Activated naive CD8-positive, alpha-beta T cell treated with anti-CD3 and anti-CD28 coated beads, Interleukin-2, amount 50 U/mL, for 16 hours (primary cell): Measurements from ENCODE around the gene ANP32A.

Experiments used
- DNase-seq: peaks from one replicate; pipeline ENCODE4 v3.0.0-alpha.2; 2020; ENCODE audit warnings: low read depth, low spot score

Gene ANP32A

DNA sequence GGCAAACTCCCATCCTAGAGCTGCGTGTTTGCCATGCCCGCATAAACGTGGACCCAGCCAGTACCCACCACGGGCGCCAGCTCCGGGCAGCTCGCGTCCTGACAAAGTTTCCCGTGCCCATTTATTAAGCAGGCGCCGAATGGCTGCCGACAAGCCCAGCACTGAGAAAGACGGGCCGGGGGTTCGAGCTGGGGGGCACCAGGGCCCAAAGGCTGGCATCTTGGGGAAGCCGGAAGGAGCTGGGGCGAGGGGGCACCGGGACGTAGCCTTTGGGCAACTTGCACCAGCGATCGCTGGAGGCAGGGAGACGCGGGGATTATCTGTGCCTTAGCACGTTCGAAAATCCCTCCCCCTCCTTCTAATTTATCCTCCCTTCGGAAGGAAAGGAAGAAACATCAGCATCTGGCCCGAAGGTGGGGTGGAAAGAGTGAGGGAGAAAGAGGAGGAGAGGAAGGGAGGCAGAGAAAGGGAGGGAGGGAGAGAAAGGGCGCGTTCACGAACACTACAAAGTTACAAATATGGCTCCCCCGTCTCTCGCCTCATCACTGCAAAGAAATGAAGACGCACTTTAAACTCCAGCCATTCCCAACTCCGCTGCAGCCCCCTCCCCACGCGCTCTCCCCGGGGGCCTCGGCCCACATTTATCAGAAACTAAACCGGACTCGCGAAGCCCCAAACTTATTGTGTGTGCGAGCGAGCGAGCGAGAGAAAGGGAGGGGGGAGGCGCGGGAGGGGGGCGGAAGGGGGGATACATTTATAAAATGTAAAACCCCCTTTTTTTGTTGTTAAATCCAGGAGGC, 1.0 kb downstream of the ANP32A start:
- no peak for DNase-seq

DNA sequence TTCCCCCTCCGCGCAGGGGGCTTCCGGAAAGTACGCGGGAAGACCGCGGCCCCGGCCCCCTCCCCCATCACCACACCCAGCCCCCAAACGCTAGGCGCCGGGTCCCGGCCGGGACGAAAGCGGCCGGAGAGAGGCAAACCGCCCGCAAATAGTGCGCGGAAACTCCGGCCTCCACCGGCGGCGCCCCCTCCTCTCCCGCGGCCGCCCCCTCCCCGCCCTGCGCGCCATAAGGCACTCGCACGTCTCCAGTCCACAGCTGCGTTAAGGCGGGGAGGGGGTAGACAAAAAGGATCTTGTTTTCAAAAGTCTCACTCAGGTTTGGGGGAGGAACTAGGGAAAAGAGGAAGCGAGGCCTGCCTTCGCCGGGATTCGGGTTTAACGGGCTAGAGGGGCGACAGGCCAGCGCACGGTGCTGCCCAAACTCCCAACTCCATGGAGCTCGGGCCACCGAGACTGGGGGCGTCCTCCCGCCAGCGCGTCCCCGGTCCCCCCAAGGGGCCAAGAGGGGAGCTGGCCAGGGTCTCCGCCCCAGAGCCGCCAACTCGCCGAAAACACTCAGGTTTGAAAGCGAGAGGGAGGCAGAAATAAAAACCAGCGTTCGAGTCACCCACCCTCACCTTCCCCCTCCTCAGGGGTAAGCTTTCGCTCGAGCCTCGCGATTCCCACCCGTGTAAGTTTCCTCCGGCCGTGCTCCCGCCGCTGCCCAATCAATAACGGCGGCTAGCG, 1.8 kb downstream of the ANP32A start:
- DNase-seq = no peak

DNA sequence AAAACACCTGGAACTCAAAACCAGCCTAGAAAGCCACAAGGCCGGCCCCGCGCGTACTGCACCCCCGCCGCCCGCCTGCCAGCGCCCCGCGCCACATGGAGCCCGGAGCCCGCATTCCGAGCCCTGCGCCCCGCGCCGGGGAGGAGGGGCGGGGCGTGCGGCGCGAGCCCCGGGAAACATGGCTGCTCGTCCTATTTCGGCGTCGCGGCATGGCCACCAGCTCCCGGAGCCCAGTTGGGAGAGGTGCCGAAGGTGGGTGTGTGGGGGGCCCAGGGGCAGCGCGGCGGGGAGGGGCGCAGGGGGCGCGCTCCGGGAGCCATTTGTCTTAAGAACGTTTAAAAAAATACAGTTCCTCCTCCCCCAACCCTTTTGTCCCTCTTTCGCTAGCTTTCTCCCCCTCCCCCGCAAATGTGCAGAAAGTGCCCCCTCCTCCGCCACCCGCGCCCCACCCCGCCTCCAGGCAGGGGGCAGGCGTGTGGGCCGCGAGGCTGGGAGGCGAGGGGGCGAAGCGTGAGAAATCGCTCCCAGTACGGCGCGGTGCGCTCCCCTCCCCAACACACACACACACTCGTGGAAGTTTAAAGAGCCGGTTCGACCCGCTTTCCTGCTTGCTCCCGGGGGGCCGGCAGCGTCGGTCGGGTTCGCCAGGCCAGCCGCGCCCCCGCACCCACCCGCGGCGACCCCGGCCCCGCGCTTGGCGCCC, 2.5 kb downstream of the ANP32A start:
- peak; percentile 33 for DNase-seq

GRCh38 chr15:68817304-68818065, 3.2 kb downstream of the ANP32A start:
- DNase-seq = peak; percentile 54

DNA sequence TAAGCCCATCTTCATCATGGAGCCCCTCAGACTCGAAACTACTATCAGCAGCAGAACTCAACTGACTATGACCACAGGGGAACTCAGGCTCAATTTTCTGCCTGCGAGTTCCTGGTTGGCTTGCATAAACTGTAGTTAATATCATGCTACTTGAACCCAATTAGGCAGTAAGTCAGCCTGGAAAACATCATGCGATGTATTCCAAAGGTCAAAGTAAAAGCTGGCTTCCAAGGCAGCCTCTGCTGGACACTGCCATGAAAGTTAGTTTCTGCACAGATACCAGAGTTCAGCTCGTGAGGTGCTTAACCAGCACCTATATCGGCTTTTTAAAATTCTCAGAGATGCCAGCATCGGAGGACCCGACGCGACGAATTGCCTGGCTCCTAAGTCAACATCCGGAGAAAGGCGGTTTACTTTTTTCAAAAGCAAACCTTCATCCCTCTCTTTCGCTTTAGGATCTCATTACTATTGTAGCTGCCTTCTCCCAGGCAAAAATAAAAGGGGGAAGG, 3.8 kb downstream of the ANP32A start:
- no peak for DNase-seq

- no peak for DNase-seq
Observed at GRCh38 chr15:68816158-68816557, 4.5 kb downstream of the ANP32A start.

GRCh38 chr15:68815598-68815997, 5.1 kb downstream of the ANP32A start:
- no peak for DNase-seq

- DNase-seq = no peak
Observed at GRCh38 chr15:68814596-68814995, 6.1 kb downstream of the ANP32A start.

- no peak for DNase-seq
Observed at GRCh38 chr15:68812597-68813431, 7.9 kb downstream of the ANP32A start.

DNA sequence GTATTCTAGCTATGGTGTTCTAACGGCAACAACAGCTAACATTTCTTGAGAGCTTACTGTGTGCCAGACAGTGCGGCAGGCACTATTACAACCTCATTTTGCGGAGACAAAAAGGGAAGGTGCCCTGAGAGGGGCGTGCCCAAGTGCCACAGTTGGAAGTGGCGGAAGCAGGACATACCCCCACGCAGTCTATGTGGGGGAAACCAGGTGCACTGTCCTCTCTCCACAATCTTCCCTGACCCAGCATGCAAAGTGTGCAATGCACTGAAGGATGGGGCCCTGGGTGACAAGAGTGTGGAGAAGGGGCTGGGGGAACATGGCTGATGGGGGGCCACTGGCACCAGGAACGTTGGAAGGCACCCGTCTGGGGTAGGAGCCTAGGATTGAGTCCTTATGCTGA, 8.6 kb downstream of the ANP32A start:
- DNase-seq = no peak

DNA sequence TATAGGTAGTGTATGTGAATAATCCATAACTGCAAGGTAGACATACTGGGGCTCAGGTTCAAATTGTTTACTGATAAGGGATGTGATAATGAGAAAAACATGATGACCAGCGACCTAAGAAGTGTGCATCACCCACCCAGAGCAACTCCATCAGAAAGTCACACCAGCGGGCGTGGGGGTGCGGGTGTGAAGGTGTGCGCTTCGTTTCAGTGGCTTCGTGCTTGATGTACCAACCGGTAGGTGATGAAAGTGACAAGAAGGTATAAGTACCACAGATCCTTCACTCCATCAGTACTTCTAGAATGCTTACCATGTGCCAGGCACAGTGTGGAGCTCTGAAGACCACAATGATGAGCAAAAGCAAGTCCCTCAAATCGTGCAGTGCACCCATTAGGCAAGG, 11.2 kb downstream of the ANP32A start:
- no peak for DNase-seq

GRCh38 chr15:68808770-68809169, 11.9 kb downstream of the ANP32A start:
- no peak for DNase-seq

DNA sequence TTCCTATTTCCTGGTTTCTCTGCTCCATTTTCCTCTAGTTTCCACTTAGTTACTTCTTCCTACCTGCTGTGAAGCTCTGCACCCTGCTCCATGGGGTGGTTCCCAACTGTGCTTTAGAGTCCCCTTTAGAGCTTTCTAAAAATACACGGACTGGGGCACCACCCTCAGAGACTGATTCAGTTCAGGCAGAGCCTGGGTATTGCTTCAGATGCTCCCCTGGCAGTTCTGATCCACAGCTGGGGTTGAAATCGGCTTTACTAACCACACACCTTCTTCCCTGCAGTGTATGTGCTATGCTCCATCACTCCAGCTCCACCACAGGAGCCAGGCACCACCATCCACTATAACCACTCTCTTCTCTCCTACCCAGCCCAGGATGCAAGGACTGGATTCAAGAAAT, 12.6 kb downstream of the ANP32A start:
- DNase-seq = no peak

- no peak for DNase-seq
Observed at GRCh38 chr15:68807249-68807648, 13.4 kb downstream of the ANP32A start.

- DNase-seq = no peak
Observed at GRCh38 chr15:68806220-68807060, 14.3 kb downstream of the ANP32A start.

- no peak for DNase-seq
Observed at GRCh38 chr15:68802373-68802772, 18.3 kb downstream of the ANP32A start.

DNA sequence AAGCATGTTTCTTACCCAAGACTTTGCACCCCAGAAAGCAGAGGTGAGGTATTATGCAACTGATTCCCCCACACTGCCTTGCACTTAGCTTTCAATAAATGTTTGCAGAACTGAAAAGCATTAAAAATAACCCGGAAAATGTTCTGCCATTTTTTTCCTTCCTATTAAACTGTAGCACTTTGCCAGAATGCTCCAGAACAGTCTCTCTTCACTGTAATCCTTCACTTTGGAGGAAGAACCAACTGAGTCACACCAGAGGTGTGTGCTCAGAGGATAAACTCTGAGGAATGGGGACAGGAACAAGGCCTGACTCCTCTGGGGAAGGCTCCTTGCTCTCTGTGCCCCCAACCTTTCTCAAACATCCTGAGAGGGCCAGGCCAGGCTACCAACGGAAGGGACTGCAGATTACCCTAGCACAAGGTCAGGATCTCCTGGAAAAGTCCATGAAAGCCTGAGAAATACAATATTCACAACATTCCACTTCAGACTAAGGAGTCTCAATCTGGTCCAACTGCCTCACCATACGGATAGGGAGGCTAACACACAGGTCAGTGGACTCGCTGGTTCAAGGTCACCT, 19.0 kb downstream of the ANP32A start:
- DNase-seq = no peak

GRCh38 chr15:68800875-68801274, 19.8 kb downstream of the ANP32A start:
- DNase-seq = no peak

DNA sequence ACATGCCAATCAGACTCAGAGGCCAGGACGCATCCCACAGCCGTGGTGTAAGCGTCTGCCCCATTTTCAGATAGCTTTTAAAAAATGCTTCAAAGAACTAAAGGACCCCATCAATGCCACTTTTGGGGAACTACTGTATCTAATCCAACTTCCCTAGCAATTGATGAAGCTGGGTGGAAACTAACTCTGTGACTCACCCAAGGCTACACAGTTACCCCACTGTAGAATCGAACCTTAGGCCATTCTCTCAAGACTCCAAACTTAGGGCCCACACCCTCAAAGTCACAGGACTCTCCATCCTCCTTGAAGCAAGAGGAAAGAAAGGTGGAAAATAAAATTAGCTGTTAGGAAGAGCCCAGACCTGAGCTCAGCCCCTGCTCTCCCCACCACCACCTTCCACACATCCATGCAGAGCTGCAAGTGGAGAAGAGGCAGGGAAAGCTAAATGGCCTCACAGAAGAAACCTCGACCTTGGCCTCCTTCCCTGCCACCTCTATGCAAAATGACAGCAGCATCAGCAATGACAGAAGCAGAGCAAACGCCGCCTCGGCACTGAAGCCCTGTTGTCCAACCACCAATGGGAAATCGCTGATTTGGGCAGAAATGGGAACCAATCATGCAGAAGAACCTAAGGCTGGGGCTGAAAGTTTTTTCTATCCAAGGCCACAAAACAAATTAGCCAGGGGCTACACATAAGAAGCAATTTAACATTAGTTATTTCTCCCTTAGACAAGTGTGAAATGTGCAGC, 22.2 kb downstream of the ANP32A start:
- no peak for DNase-seq
